GM21423 (cell line): ENCODE measurements around the gene BNIP3.
"Not testable (repeated sequence)": the region's sequence is repeated elsewhere in the genome, so short reads cannot be mapped to it uniquely, and the experiment has no call there.

Experiments used
- ATAC-seq: cut with Tn5 transposase; IDR thresholded peaks from one replicate; pipeline ENCODE4 v1.9.1; 2021; ENCODE audit warnings: mild to moderate bottlenecking, moderate library complexity; ENCODE audit not compliant: unreplicated experiment

BNIP3 gene

GRCh38 chr10:131954356-131954965, 27.3 kb downstream of the BNIP3 start:
- no peak for ATAC-seq

GRCh38 chr10:131949908-131950307, 31.8 kb downstream of the BNIP3 start:
- ATAC-seq: not testable (repeated sequence)

- no peak for ATAC-seq
Measured at GRCh38 chr10:131949041-131949862, 32.5 kb downstream of the BNIP3 start.

GRCh38 chr10:131948501-131948900, 33.2 kb downstream of the BNIP3 start:
- no peak for ATAC-seq

GRCh38 chr10:131947631-131948347, 33.9 kb downstream of the BNIP3 start:
- no peak for ATAC-seq

GRCh38 chr10:131946880-131947279, 34.8 kb downstream of the BNIP3 start:
- ATAC-seq: no peak

- no peak for ATAC-seq
Measured at GRCh38 chr10:131946321-131946751, 35.4 kb downstream of the BNIP3 start.

GRCh38 chr10:131944976-131945695, 36.6 kb downstream of the BNIP3 start:
- ATAC-seq: no peak

- no peak for ATAC-seq
Measured at GRCh38 chr10:131944412-131944811, 37.3 kb downstream of the BNIP3 start.

- no peak for ATAC-seq
Measured at GRCh38 chr10:131943021-131943814, 38.5 kb downstream of the BNIP3 start.

- no peak for ATAC-seq
Measured at GRCh38 chr10:131942455-131942854, 39.3 kb downstream of the BNIP3 start.

GRCh38 chr10:131938681-131939080, 43.0 kb downstream of the BNIP3 start:
- no peak for ATAC-seq

GRCh38 chr10:131937836-131938235, 43.9 kb downstream of the BNIP3 start:
- ATAC-seq: no peak

GRCh38 chr10:131936736-131937135, 45.0 kb downstream of the BNIP3 start:
- no peak for ATAC-seq

- ATAC-seq: no peak
Measured at GRCh38 chr10:131936294-131936693, 45.4 kb downstream of the BNIP3 start.

- no peak for ATAC-seq
Measured at GRCh38 chr10:131935260-131935659, 46.5 kb downstream of the BNIP3 start.

GRCh38 chr10:131934769-131935168, 47.0 kb downstream of the BNIP3 start:
- no peak for ATAC-seq

- ATAC-seq: no peak
Measured at GRCh38 chr10:131933696-131934086, 48.0 kb downstream of the BNIP3 start.

- no peak for ATAC-seq
Measured at GRCh38 chr10:131933016-131933695, 48.6 kb downstream of the BNIP3 start.

- ATAC-seq: no peak
Measured at GRCh38 chr10:131931981-131932380, 49.7 kb downstream of the BNIP3 start.
